Left ventricle myocardium superior (tissue), 1 donor: Measurements from ENCODE around the gene S1PR3. TPM values are rescaled to one million over a fixed set of nuclear protein-coding genes. Genes with fewer than 3 reads are reported as not detected.
A peak's percentile ranks its signal among the peaks of the same experiment; 100 is the strongest.

Source experiments
- ATAC-seq: fragments of 200-7000 bp; cut with Tn5 transposase; one replicate; pipeline ENCODE4 v1.9.1; 2020; ENCODE audit warnings: mild to moderate bottlenecking, moderate library complexity
- DNase-seq: peaks from one replicate; pipeline ENCODE4 v3.0.0-alpha.2; 2020
- intact Hi-C: fragments of 100-400 bp; cut with micrococcal nuclease; formaldehyde crosslinking; loops from one replicate; pipeline ENCODE4 v1.11.0; 2022
- total RNA-seq: library from RNA; stranded (reverse); fragmentation: NEBNext Ultra II Directional; extraction: Animal tissue kit (Norgen Biotek cat#: 25700); gene quantifications from one replicate; pipeline ENCODE4 v1.2.1, GENCODE V29; 2021
- donor health status: DM: no; HTN: yes; CAD: no; lungs with severe emphysema.

S1PR3 gene
- total RNA-seq, 1 donor from 2014 or later = 19.8 TPM

DNA sequence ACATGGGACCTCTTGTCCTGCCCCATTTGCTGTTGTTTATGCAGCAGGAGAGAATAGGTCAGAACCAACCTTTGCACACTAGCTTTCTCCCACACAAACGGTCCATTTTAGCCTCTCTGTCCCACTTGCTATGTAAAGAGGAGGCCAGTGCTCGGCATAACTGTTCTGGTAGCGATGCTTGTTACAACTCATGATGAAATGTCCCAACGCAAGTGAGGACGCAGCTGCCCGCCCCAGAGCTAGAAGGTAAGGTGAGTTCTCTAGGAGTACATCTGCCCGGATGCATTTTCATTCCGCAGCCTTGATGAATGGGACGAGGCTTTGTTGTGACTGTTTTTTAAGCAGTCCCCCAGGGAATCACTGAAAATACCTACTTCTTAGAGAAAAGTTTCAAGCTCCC lies 14.1 kb downstream of the S1PR3 start:
- intact Hi-C loops = loop anchor here (5.0 kb wide), 1 partner anchor 413 kb away; no protein-coding TSS in a partner anchor
- no peak for ATAC-seq
- no peak for DNase-seq

GRCh38 chr9:89006267-89006666 lies 15.0 kb downstream of the S1PR3 start:
- ATAC-seq = no peak
- no peak for DNase-seq
- intact Hi-C loops = loop anchor here (5.0 kb wide), 1 partner anchor 414 kb away; no protein-coding TSS in a partner anchor

- ATAC-seq = no peak
- intact Hi-C loops = loop anchor here (5.0 kb wide), 1 partner anchor 415 kb away; no protein-coding TSS in a partner anchor
Measured at GRCh38 chr9:89006996-89007967, 16.0 kb downstream of the S1PR3 start.

GRCh38 chr9:89008055-89008743 lies 16.9 kb downstream of the S1PR3 start:
- no peak for DNase-seq
- intact Hi-C loops = loop anchor here (5.0 kb wide), 1 partner anchor 416 kb away; no protein-coding TSS in a partner anchor
- no peak for ATAC-seq

More at GRCh38 chr9:89006996-89007967, 16.0 kb downstream of the S1PR3 start:
- DNase-seq = no peak

GRCh38 chr9:89008744-89009545 lies 17.7 kb downstream of the S1PR3 start:
- ATAC-seq (no peak), DNase-seq (no peak)
- intact Hi-C loops = loop anchor here (5.0 kb wide), 1 partner anchor 417 kb away; no protein-coding TSS in a partner anchor

GRCh38 chr9:89009546-89009840 lies 18.2 kb downstream of the S1PR3 start:
- DNase-seq (no peak), ATAC-seq (no peak)
- intact Hi-C loops = loop anchor here (5.0 kb wide), 1 partner anchor 417 kb away; no protein-coding TSS in a partner anchor

GRCh38 chr9:89010056-89010455 lies 18.8 kb downstream of the S1PR3 start:
- no peak for ATAC-seq
- no peak for DNase-seq
- intact Hi-C loops = no loop called here

- DNase-seq = no peak
- intact Hi-C loops = no loop called here
- ATAC-seq = no peak
Measured at GRCh38 chr9:89010526-89011111, 19.4 kb downstream of the S1PR3 start.

DNA sequence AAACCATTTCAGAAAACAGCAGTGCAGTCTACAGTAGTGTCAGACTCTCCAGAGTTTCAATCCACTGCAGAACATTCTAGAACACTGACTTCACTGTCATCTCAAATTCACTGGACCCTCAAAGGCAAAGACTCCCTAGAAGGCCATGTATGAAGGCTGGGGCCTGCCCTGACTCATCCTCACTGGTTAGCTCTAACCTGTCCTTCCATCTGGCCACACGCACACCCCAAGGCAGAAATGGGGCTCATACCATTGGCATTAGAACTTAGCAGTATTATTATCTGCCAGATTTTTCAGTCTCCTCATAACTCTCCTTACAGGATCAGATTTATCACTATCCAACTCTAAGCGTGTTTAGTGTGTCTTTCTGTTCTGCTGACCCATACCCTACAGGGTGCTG lies 20.4 kb downstream of the S1PR3 start:
- intact Hi-C loops = no loop called here
- ATAC-seq = no peak
- DNase-seq = no peak

DNA sequence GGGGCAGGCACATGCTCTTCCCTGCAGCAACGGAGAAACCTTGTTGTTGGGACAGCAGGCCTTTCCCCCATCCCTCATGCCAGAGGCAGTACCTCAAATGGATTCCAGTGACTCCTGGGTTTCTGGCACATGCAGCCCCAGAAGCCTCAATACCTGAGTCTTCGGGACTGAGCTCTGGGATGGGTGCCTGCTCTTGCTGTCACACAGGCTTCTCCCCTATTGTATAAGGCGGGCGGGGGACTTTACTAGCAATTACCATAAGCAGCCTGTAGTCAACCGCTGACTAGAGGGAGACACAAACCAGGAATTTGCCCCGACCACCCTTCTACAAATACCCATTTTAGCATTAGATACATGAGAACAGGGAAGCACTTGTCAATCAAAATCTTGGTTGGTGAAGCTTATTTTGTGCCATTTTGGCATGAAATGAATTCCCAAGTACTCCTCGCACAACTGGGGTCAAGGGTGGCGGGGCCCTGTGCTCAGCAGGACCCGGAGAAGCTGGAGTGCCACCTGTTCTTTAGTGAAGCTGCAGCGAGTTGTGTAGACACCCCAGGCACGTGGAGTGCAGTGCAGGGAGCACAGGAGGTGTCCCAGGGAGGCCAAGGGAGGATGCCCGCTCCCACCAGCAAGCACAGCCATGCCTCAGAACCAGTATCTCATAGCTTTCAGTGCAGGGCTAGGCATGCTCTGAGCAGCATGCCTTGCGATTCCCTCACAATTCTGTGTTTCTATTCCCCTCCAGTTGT lies 21.2 kb downstream of the S1PR3 start:
- no peak for ATAC-seq
- no peak for DNase-seq
- intact Hi-C loops = no loop called here

DNA sequence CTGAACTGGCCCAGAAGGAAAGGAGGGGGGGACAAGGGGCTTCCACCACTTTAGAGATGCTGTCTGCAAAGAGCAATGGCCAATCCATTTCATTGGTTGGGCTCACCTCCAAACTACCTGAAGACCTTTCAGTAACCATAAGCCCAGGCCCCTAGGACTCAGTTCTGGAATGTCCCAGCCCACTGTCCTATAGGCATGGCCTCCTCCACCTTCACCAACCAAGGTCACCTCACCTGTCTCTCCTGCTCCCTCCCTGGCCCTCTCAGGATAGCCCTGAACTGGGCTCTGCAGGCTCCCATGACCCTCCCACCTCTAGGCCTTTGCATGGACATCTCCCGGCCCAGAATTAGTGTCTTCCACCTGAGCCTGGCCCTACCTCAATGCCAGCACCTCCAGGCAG lies 22.4 kb downstream of the S1PR3 start:
- intact Hi-C loops = no loop called here

DNA sequence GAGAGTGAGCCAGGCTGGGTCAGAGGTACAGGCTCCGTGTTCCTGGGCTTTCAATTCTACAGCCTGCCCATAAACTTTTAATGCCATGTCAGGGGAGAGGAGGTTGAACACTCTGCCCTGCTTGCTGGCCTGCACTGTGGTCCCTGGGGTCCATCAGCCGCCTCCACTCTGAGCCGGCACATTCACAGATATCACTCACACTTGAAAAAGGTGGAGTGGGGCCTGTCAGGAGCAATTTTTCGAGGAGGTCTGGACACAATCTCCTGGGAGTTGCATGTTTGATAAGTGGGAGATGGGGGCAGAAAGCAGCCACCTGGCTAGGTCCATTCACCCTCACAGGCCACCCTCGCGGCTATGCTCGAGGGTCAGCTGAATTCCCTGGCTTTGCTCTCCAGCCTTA lies 22.9 kb downstream of the S1PR3 start:
- DNase-seq (no peak), ATAC-seq (no peak)
- intact Hi-C loops = no loop called here

More for the DNA sequence above, 22.4 kb downstream of the S1PR3 start:
- DNase-seq (no peak), ATAC-seq (no peak)

- intact Hi-C loops = no loop called here
- DNase-seq (no peak), ATAC-seq (no peak)
Measured at GRCh38 chr9:89015336-89015735, 24.1 kb downstream of the S1PR3 start.

DNA sequence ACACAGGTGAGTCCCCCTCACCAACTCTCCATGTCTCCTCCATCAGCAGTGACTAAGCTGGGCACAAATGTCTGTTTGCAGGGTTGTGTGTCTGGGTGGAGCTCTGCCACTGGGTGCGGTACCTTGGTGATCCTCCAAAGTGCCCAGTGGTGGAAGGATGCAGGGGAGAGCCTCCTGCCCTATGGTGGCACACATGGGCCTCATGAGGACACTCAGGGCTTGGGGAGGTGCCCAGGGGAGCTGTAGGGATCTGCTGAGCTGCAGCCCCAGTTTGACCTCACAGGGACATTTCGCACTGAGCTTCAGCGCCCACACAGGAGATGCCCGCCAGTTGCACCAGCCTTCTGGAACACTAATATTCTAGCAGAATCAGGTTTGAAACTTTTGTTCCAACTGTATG lies 29.5 kb downstream of the S1PR3 start:
- intact Hi-C loops = no loop called here
- ATAC-seq (no peak), DNase-seq (no peak)

DNA sequence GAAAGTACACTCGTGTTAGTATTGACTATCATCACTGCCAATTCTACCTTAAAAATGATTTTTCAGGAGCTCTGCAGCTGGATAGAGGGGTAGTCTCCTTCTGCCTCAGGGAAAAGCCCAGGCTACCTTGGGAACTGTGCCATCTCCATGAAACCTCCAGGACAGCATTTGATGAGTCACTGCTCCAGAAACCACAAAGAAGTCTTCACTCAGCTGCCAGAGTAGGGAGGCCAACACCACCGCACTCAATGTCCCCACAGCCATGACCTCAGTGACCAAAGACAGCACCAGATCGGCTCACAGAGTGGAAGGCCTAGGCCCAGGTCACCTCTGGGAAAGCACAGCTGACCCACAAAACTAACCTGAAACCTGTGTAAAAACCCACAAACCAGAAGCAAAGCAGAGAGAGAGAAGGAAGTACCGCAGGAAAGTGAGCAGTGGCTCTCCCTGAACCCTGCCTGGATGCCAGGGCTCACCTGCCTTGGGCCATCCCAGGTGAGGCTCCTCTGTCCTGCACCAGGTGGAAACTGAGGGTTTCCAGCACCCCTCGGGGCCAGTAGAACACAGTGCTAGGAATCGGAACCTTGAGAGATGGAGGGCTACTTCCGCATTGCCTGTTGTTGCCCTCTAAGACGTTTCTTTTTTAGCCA lies 30.0 kb downstream of the S1PR3 start:
- intact Hi-C loops = no loop called here
- DNase-seq (peak; percentile 44), ATAC-seq (peak; percentile 68)

GRCh38 chr9:89022001-89022759 lies 30.9 kb downstream of the S1PR3 start:
- DNase-seq (no peak), ATAC-seq (peak; percentile 76)
- intact Hi-C loops = no loop called here

DNA sequence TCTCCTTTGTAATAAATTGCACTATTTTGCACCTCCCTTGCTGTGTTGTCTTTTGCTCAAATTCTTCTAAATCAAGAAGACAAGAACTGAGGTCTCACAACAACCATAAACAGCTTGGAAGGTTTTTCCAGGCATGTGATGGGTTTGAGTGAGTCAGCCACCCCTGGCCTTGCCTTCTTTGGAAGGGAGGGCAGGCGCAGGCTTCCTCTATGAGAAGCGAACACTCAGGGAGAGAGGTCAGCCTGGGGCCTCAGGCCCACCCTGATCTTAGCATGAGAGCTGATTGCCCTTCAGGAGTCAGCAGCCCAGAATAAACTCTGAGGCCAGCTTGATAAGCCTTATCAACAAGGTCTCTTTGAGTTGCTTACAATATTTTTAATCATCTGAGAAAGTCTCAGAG lies 31.6 kb downstream of the S1PR3 start:
- peak; percentile 50 for DNase-seq
- intact Hi-C loops = no loop called here
- ATAC-seq = peak; percentile 77
